ENCODE results near the gene DAG1. TPM values are rescaled to one million over a fixed set of nuclear protein-coding genes. Genes with fewer than 3 reads are reported as not detected.

Gene DAG1
- total RNA-seq, 1 donor from 2014 or later: 21.2 TPM

GRCh38 chr3:49518441-49518840 is 48.4 kb downstream of the DAG1 start:
- no peak for DNase-seq

DNA sequence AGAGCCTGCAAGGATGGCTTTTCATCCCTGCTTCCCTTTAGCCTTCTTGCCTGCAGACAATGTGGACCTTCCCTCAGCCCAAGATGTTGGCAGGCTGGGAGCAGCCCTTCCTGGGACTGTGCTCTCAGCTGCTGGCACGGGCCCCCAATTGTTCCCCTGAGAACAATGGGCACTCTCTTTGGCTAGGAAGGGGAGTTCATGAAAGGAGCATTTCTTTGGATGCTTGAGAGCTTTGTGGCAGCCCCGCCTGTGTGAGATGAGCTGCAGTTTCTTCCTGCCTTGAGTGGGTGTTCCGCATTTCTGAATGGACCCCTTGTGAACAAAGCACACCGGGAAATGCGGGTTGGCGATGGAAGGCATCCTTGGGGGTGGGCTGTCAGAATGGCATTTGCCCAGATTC is 49.2 kb downstream of the DAG1 start:
- DNase-seq: peak; percentile 49

DNA sequence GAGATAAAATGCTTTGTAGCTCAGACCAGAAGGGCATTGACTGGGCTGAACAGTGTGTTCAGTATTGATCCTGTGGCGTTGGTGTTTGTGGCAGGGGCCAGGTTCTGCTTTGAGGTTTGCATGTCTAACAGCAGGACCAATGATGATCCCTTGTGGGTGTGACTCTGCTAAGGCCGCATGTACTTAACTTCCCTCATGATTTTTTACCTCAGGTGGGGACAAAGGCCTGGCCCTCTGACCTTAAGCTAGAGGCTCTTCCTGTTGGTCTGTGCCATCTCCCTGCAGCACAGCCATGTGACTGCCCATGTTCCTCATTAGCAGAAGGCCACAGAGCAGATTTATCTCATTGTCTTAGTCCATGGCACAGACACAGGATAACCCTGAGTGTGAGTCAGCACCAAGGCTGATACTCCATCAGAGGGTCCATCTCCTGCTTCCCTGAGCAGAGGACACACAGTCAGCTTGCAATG is 49.9 kb downstream of the DAG1 start:
- DNase-seq: no peak

- DNase-seq: no peak
Measured at GRCh38 chr3:49523756-49524747, 54.0 kb downstream of the DAG1 start.

DNA sequence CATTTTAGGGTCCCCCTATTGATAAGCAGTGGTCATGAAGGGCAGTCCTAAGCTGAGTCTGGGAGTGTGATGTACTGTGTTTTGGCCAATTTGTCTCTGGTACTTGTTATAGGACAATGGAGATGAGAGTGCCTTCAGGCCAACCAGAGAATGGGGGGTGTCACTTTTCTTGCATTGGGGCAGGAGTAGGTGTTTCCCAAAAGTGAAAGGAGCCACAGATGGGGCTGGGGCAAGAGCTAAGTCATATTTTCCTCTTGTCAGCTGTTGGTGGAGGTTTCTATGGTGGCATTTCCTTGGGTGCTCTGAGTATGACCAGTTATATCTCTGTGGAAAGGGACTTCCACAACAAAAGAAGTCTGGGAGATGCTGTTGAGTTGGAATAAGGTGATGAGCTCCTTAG is 59.5 kb downstream of the DAG1 start:
- DNase-seq: no peak

DNA sequence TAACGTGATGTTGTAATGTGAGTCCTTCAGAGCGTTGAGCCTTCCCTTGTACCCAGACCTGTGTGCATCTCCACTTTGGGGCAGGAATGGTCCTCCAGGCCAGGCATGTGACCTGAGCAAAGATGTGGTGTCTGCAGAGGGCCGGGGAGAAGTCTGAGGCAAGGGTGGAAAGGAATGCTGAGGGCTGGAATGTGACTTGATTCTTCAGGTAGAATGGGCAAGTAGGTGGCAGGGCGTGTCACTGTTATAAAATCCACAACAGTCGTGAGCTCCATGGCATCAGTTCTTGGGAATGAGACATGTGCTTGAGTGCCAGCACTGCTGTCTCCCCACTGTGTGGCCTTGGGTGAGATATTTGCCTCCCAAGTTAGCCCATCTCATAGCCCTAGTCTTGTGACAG is 60.2 kb downstream of the DAG1 start:
- no peak for DNase-seq

GRCh38 chr3:49530701-49531100 is 60.6 kb downstream of the DAG1 start:
- DNase-seq: no peak

GRCh38 chr3:49531218-49531617 is 61.2 kb downstream of the DAG1 start:
- no peak for DNase-seq

GRCh38 chr3:49531715-49532114 is 61.6 kb downstream of the DAG1 start:
- no peak for DNase-seq

DNA sequence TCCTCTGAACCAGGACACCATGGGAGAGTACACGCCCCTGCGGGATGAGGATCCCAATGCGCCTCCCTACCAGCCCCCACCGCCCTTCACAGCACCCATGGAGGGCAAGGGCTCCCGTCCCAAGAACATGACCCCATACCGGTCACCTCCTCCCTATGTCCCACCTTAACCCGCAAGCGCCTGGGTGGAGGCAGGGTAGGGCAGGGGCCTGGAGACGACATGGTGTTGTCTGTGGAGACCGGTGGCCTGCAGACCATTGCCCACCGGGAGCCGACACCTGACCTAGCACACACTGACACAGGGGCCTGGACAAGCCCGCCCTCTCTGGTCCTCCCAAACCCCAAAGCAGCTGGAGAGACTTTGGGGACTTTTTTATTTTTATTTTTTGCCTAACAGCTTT is 63.0 kb downstream of the DAG1 start:
- no peak for DNase-seq

DNA sequence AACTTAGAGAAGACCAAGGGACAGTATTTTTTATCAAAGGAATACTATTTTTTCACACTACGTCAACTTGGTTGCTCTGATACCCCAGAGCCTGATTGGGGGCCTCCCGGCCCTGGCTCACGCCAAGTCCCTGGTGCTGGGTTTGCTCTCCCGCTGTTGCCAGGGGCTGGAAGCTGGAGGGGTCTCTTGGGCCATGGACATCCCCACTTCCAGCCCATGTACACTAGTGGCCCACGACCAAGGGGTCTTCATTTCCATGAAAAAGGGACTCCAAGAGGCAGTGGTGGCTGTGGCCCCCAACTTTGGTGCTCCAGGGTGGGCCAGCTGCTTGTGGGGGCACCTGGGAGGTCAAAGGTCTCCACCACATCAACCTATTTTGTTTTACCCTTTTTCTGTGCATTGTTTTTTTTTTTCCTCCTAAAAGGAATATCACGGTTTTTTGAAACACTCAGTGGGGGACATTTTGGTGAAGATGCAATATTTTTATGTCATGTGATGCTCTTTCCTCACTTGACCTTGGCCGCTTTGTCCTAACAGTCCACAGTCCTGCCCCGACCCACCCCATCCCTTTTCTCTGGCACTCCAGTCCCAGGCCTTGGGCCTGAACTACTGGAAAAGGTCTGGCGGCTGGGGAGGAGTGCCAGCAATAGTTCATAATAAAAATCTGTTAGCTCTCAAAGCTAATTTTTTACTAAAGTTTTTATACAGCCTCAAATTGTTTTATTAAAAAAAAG is 63.9 kb downstream of the DAG1 start:
- DNase-seq: no peak

- peak; percentile 65 for DNase-seq
Measured at GRCh38 chr3:49534581-49535441, 64.7 kb downstream of the DAG1 start.

DNA sequence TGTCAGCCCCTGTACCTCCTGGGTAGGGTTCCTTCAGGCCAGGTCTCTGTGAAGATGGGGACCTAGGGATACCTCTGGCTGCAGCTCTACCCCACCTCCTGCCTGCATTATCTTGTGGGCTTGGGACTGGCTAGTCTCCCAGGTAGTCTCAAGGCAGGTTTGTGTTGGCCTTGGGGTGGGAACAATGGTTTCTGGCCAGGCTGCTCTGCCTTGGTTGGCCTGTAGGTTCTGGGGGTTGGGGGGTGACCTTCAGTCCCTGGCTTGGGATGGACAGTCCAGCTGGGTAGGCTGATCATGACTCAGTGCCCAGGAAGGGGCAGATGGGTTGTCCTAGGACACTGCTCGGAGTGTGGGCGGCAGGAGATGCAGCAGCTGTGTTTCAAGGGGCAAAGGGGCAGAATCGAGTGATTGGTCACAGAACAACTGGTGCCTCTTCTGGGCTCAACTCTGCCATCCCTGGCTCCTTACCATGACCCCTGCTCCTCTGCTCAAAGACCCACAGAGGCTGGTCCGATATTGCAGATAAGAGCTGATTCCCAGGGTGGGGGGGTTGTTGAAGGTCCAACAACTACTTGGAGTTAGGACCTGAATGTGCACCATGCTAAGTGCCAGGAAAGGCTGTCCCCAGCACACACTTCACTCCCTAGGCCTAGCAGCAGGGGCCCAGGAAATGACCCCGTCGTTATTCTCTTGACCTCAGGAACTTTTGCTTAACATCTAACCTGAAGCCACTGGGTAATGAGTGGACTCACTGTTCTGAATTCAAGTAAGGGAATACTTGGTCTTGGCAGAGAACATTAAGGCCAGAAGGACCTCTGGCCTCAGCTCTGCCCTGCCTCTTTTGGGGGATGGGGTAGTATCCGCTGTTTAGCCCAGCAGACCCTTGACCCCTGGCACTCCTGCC is 66.2 kb downstream of the DAG1 start:
- no peak for DNase-seq

- no peak for DNase-seq
Measured at GRCh38 chr3:49536875-49537533, 66.9 kb downstream of the DAG1 start.

DNA sequence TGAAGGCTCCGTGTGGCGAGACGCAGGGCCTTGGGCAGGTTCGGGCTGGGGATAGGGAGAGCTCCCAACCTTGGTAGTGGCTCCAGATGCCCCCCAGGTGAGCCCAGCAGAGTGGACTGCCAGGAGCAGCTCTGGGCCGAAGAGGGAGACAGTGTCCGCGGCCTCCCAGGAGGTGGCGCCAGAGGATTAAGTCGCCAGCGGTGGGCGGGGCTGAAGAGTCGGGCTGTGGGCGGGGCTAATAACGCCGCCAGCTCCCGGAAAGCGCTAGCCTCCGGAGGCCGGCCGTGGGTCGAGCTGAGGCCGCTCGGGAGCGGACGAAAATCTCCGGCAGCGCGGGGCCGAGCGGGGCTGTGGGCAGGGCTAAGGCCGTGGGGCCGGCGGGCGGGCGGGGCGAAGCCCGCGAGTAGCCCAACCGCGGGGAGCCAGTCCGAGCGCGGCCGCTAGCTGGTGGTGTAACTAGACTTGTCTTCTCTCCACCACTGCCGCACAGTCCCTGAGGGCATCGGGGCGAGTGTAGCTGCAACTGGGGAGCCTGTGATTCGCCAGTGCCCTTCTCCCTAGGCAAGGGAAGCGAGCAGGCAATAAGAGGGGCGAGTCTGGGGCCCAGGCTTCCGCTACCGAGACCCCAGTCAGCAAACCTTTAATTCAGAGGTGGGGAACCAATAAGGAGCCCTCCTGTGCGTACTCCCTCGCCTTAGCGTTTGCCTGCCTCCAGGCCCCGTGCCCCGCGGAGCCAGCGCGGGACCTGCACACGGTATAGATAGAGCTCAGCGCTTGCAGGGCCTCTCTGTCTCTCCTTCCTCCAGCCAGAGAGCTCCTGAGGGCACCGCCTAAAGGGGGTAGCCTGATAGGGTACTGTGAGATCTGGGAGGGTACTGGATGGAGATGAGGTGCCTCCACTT is 69.8 kb downstream of the DAG1 start:
- peak; percentile 90 for DNase-seq

DNA sequence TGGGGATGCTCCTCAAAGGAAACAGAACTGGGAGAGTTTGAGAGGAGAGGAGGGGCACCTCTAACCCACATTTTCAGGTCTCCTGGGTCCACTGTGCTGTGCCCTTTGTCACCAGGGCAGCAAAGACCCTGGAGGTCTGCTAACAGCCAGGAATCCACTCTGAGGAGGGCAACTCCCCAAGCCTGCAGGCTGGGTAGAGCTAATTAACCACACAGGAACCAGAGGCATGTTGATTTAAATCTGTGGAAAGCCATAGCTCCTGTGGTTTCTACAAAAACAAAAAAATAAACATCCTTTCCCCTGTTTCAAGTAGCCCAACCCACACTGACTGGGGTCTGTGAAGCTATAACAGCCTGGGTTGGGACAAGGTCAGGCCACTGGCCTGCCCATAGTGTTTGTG is 82.0 kb downstream of the DAG1 start:
- no peak for DNase-seq

DNA sequence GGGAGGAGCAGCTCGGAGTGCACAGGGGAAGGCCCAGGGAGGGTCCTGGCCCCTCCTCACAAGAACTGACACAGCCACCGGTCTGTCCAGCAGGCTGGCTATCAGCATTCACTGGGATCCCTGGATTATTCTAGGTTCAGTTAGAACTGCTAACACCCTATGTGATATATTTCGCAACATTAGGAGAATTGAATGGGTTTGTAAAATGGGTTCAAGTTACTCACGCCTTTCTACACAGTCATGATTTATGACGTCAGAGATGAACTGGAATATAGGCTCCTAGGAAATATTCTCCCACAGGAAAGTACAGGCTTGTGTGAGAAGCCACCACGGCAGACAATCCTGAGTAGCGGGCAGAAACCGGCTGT is 83.2 kb downstream of the DAG1 start:
- no peak for DNase-seq

GRCh38 chr3:49553692-49554632 is 83.9 kb downstream of the DAG1 start, which contains the start of gene BSN:
Gene BSN, plus strand, starts transcription at chr3:49554477. Its CDS starts 126 bp downstream, at chr3:49554603.
- peak; percentile 82 for DNase-seq
